ENCODE results near the gene ATP5ME. TPM values are rescaled to one million over a fixed set of nuclear protein-coding genes. Genes with fewer than 3 reads are reported as not detected.

Gene ATP5ME
- total RNA-seq, 2 donors from 2014 or later, result 85.1 to 265 TPM

GRCh38 chr4:718460-718859 lies 44.4 kb upstream of the ATP5ME start:
- Histone ChIP-seq H3K4me1 (peaks cover 0 to 38% of the 10 kb centered on the region in 2 donors), H3K27me3 (no peaks in the 10 kb centered on the region), H3K9me3 (no peaks in the 10 kb centered on the region), H3K36me3 (peaks cover 3% of the 10 kb centered on the region), H3K27ac (no peak overlapping the region), H3K4me3 (no peak overlapping the region)
- DNase-seq (ENCODE audit: low spot score), result no peak
- TF ChIP-seq CTCF (IDR thresholded peaks at IDR 0.05), result no peak

- no peak overlapping the region for H3K4me3 ChIP-seq
- H3K36me3 ChIP-seq, result no peaks in the 10 kb centered on the region
- TF ChIP-seq CTCF (IDR thresholded peaks at IDR 0.05), result no peak
- no peak for DNase-seq (ENCODE audit: low spot score)
- no peak overlapping the region for H3K27ac ChIP-seq
- no peaks in the 10 kb centered on the region for H3K9me3 ChIP-seq
- peaks cover 0 to 34% of the 10 kb centered on the region in 2 donors for H3K4me1 ChIP-seq
- H3K27me3 ChIP-seq, result no peaks in the 10 kb centered on the region
Observed at GRCh38 chr4:717601-718320, 43.7 kb upstream of the ATP5ME start.

- TF ChIP-seq CTCF (IDR thresholded peaks at IDR 0.05), result no peak
- no peaks in the 10 kb centered on the region for H3K27me3 ChIP-seq
- no peak overlapping the region for H3K27ac ChIP-seq
- peaks cover 0 to 22% of the 10 kb centered on the region in 2 donors for H3K4me1 ChIP-seq
- H3K4me3 ChIP-seq, result no peak overlapping the region
- no peak for DNase-seq (ENCODE audit: low spot score)
- H3K9me3 ChIP-seq, result no peaks in the 10 kb centered on the region
- no peaks in the 10 kb centered on the region for H3K36me3 ChIP-seq
Observed at GRCh38 chr4:714087-714486, 40.0 kb upstream of the ATP5ME start.

GRCh38 chr4:712916-713632 lies 39.0 kb upstream of the ATP5ME start:
- no peak for TF ChIP-seq CTCF (IDR thresholded peaks at IDR 0.05)
- Histone ChIP-seq H3K4me3 (no peak overlapping the region), H3K27me3 (no peaks in the 10 kb centered on the region), H3K27ac (no peak overlapping the region), H3K4me1 (peaks cover 0 to 31% of the 10 kb centered on the region in 2 donors), H3K36me3 (no peaks in the 10 kb centered on the region), H3K9me3 (no peaks in the 10 kb centered on the region)
- no peak for DNase-seq (ENCODE audit: low spot score)

GRCh38 chr4:712093-712492 lies 38.0 kb upstream of the ATP5ME start:
- no peak for DNase-seq (ENCODE audit: low spot score)
- Histone ChIP-seq H3K27me3 (no peaks in the 10 kb centered on the region), H3K9me3 (no peaks in the 10 kb centered on the region), H3K36me3 (no peaks in the 10 kb centered on the region), H3K4me3 (no peak overlapping the region), H3K27ac (no peak overlapping the region), H3K4me1 (peaks cover 0 to 27% of the 10 kb centered on the region in 2 donors)
- TF ChIP-seq CTCF (IDR thresholded peaks at IDR 0.05), result no peak
